ENCODE measurements around the gene HYOU1.
A peak's percentile ranks its signal among the peaks of the same experiment; 100 is the strongest.

Gene HYOU1

GRCh38 chr11:119030329-119031047 is 26.5 kb downstream of the HYOU1 start, which contains the start of gene SLC37A4:
Gene SLC37A4, minus strand, starts transcription at chr11:119030877.
- Mint-ChIP-seq H3K9me3 (no peaks in the 10 kb centered on the region), H3K27ac (peak within 1 kb of the TSS; percentile 92), H3K27me3 (ENCODE audit: low read depth, poor library complexity) (peaks cover 4% of the 10 kb centered on the region), H3K4me1 (peaks cover 32% of the 10 kb centered on the region), H3K4me3 (peak within 1 kb of the TSS; percentile 87), H3K36me3 (ENCODE audit: low read depth) (peaks cover 11% of the 10 kb centered on the region)
- peak; percentile 98 for DNase-seq
- TF ChIP-seq CTCF (IDR thresholded peaks at IDR 0.05) = no peak

DNA sequence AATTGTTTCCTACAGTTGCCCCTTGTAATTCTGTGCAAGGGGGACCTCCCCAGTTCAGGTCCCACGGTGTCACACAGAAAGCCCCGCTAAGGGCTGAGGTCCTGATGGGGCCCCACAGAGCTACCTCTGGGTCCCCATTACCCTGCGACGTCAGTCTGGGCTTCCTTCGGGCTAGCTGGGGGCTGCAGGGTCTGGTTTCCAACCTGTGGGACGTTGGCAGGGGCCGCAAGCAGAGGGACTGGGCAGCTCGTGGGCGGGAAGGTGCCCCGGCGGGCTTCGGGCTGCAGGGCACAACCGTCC is 27.0 kb downstream of the HYOU1 start:
- Mint-ChIP-seq H3K9me3 (no peaks in the 10 kb centered on the region), H3K36me3 (ENCODE audit: low read depth) (peaks cover 16% of the 10 kb centered on the region), H3K4me1 (peaks cover 36% of the 10 kb centered on the region), H3K27me3 (ENCODE audit: low read depth, poor library complexity) (peaks cover 4% of the 10 kb centered on the region), H3K4me3 (peak overlapping the region; percentile 87), H3K27ac (peak overlapping the region; percentile 92)
- no peak for TF ChIP-seq CTCF (IDR thresholded peaks at IDR 0.05)
- no peak for DNase-seq

GRCh38 chr11:119029340-119030028 is 27.5 kb downstream of the HYOU1 start:
- peak; percentile 20 for DNase-seq
- peaks cover 4% of the 10 kb centered on the region for H3K27me3 Mint-ChIP-seq (ENCODE audit: low read depth, poor library complexity)
- peak overlapping the region; percentile 96 for H3K27ac Mint-ChIP-seq
- peaks cover 21% of the 10 kb centered on the region for H3K36me3 Mint-ChIP-seq (ENCODE audit: low read depth)
- H3K9me3 Mint-ChIP-seq = no peaks in the 10 kb centered on the region
- TF ChIP-seq CTCF (IDR thresholded peaks at IDR 0.05) = no peak
- H3K4me3 Mint-ChIP-seq = peak overlapping the region; percentile 87
- peaks cover 38% of the 10 kb centered on the region for H3K4me1 Mint-ChIP-seq

GRCh38 chr11:119029069-119029339 is 28.0 kb downstream of the HYOU1 start:
- peaks cover 43% of the 10 kb centered on the region for H3K4me1 Mint-ChIP-seq
- H3K4me3 Mint-ChIP-seq = peak overlapping the region; percentile 87
- H3K27ac Mint-ChIP-seq = peak overlapping the region; percentile 96
- peaks cover 25% of the 10 kb centered on the region for H3K36me3 Mint-ChIP-seq (ENCODE audit: low read depth)
- TF ChIP-seq CTCF (IDR thresholded peaks at IDR 0.05) = no peak
- H3K9me3 Mint-ChIP-seq = no peaks in the 10 kb centered on the region
- DNase-seq = no peak
- H3K27me3 Mint-ChIP-seq (ENCODE audit: low read depth, poor library complexity) = peaks cover 4% of the 10 kb centered on the region

- Mint-ChIP-seq H3K27ac (peak overlapping the region; percentile 96), H3K9me3 (no peaks in the 10 kb centered on the region), H3K27me3 (ENCODE audit: low read depth, poor library complexity) (peaks cover 4% of the 10 kb centered on the region), H3K4me1 (peaks cover 44% of the 10 kb centered on the region), H3K36me3 (ENCODE audit: low read depth) (peaks cover 30% of the 10 kb centered on the region), H3K4me3 (peak overlapping the region; percentile 87)
- TF ChIP-seq CTCF (IDR thresholded peaks at IDR 0.05) = no peak
- DNase-seq = no peak
Measured at GRCh38 chr11:119028346-119029068, 28.5 kb downstream of the HYOU1 start.
